Measurements from ENCODE around the gene KLF2. TPM values are rescaled to one million over a fixed set of nuclear protein-coding genes. Genes with fewer than 3 reads are reported as not detected.

KLF2 gene
- total and polyA plus RNA-seq, 10 of the 15 experiments (the other 5 are each of a cell fraction or from before 2014, with no cell fraction given): 0.16 to 13.7 (median 1.0) TPM

GRCh38 chr19:16333001-16333586 is 8.5 kb downstream of the KLF2 start:
- Histone ChIP-seq H3K36me3 (ENCODE audit: control insufficient read depth in 2 of 2, insufficient read depth in 2 of 2, low read length in 1 of 2) (no peaks in the 10 kb centered on the region), H3K79me2 (ENCODE audit: control insufficient read depth, insufficient read depth, low read length) (no peaks in the 10 kb centered on the region), H3K4me3 (no peak overlapping the region), H4K20me1 (ENCODE audit: control insufficient read depth, insufficient read depth) (no peaks in the 10 kb centered on the region), H2AFZ (ENCODE audit: control insufficient read depth, low read depth, low read length) (no peak overlapping the region), H3K4me1 (ENCODE audit: control insufficient read depth, insufficient read depth, low read length) (peaks cover 21% of the 10 kb centered on the region), H3K9me3 (replicated peaks; ENCODE audit: control insufficient read depth, insufficient read depth, low read length) (no peaks in the 10 kb centered on the region), H3K9ac (ENCODE audit: control insufficient read depth, insufficient read depth, low read length) (no peak overlapping the region), H3K27me3 (replicated peaks in 1 of 2; ENCODE audit: control insufficient read depth in 2 of 2, insufficient read depth in 2 of 2, low read length in 1 of 2) (no peaks in the 10 kb centered on the region), H3K27ac (ENCODE audit: control insufficient read depth, insufficient read depth) (no peak overlapping the region), H3K4me2 (ENCODE audit: control insufficient read depth, insufficient read depth) (no peak overlapping the region)
- 68% methylated on average over 12 of the region's 12 CpGs for WGBS (ENCODE audit: insufficient coverage, insufficient replicate concordance, low lambda C conversion rate, missing lambda C conversion rate)
- RAD21 ChIA-PET (ENCODE audit: unreplicated experiment): interaction anchor here (0.5 kb wide), 1 partner anchor 84 kb away, joined by 3 read pairs; no protein-coding TSS in a partner anchor
- no peak for DNase-seq (ENCODE audit: low read depth, low spot score)
- POLR2A ChIA-PET: no interaction called here
- CTCF ChIA-PET: no interaction called here
- ATAC-seq: no peak
- FAIRE-seq: no peak
- intact Hi-C loops (cut with micrococcal nuclease; ENCODE audit: unreplicated experiment): no loop called here
- SMC1A ChIA-PET (ENCODE audit: uncharacterized antibody, unreplicated experiment): interaction anchor here (5.7 kb wide), 1 partner anchor 9 kb away, joined by 50 read pairs; no protein-coding TSS in a partner anchor
- BruUV-seq (replicated peaks): no TSS peak
- in situ Hi-C loops (cut with MboI): no loop called here
- TF ChIP-seq PML (IDR thresholded peaks at IDR 0.05; ENCODE audit: low read length) (no peak), E2F8 (IDR thresholded peaks at IDR 0.05; ENCODE audit: low read depth, partially characterized antibody) (no peak), TCF12 (IDR thresholded peaks at IDR 0.05; ENCODE audit: low read depth, low read length) (no peak), POU2F2 (IDR thresholded peaks at IDR 0.05; ENCODE audit: borderline replicate concordance, low read depth, low read length) (no peak), USF1 (IDR thresholded peaks at IDR 0.05; ENCODE audit: borderline replicate concordance, extremely low read length, insufficient read depth, low read depth, low read length) (no peak), MAX (IDR thresholded peaks at IDR 0.05; ENCODE audit: low read depth, low read length) (no peak), KAT2A (conservative IDR thresholded peaks at IDR 0.05; ENCODE audit: control insufficient read depth, low read depth, low read length) (no peak), RAD51 (IDR thresholded peaks at IDR 0.05) (no peak), SUZ12 (IDR thresholded peaks at IDR 0.05; ENCODE audit: unreplicated experiment) (no peak)
- TF ChIP-seq, protein P1, sequence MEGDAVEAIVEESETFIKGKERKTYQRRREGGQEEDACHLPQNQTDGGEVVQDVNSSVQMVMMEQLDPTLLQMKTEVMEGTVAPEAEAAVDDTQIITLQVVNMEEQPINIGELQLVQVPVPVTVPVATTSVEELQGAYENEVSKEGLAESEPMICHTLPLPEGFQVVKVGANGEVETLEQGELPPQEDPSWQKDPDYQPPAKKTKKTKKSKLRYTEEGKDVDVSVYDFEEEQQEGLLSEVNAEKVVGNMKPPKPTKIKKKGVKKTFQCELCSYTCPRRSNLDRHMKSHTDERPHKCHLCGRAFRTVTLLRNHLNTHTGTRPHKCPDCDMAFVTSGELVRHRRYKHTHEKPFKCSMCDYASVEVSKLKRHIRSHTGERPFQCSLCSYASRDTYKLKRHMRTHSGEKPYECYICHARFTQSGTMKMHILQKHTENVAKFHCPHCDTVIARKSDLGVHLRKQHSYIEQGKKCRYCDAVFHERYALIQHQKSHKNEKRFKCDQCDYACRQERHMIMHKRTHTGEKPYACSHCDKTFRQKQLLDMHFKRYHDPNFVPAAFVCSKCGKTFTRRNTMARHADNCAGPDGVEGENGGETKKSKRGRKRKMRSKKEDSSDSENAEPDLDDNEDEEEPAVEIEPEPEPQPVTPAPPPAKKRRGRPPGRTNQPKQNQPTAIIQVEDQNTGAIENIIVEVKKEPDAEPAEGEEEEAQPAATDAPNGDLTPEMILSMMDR (IDR thresholded peaks at IDR 0.05 in 2 of 3, conservative IDR thresholded peaks at IDR 0.05 in 1 of 3; ENCODE audit: control insufficient read depth in 2 of 3, extremely low read depth in 1 of 3, insufficient read depth in 1 of 3, low read depth in 3 of 3, low read length in 3 of 3): no peak
- TF ChIP-seq, protein P2, sequence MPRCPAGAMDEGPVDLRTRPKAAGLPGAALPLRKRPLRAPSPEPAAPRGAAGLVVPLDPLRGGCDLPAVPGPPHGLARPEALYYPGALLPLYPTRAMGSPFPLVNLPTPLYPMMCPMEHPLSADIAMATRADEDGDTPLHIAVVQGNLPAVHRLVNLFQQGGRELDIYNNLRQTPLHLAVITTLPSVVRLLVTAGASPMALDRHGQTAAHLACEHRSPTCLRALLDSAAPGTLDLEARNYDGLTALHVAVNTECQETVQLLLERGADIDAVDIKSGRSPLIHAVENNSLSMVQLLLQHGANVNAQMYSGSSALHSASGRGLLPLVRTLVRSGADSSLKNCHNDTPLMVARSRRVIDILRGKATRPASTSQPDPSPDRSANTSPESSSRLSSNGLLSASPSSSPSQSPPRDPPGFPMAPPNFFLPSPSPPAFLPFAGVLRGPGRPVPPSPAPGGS (IDR thresholded peaks at IDR 0.05; ENCODE audit: borderline replicate concordance, insufficient read depth, low read depth, low read length, poor library complexity, severe bottlenecking): no peak
- TF ChIP-seq, protein P3, sequence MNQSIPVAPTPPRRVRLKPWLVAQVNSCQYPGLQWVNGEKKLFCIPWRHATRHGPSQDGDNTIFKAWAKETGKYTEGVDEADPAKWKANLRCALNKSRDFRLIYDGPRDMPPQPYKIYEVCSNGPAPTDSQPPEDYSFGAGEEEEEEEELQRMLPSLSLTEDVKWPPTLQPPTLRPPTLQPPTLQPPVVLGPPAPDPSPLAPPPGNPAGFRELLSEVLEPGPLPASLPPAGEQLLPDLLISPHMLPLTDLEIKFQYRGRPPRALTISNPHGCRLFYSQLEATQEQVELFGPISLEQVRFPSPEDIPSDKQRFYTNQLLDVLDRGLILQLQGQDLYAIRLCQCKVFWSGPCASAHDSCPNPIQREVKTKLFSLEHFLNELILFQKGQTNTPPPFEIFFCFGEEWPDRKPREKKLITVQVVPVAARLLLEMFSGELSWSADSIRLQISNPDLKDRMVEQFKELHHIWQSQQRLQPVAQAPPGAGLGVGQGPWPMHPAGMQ (IDR thresholded peaks at IDR 0.05; ENCODE audit: borderline replicate concordance): no peak
